Panc1 (cell line): ENCODE data around the gene ALG9. TPM values are rescaled to one million over a fixed set of nuclear protein-coding genes. Genes with fewer than 3 reads are reported as not detected.

Experiments used
- ATAC-seq: fragments of 200-7000 bp; cut with Tn5 transposase; 2 replicates; pipeline ENCODE4 v1.9.1; 2020; ENCODE audit warnings: mild to moderate bottlenecking, moderate library complexity
- BruUV-seq: library from RNA; stranded (reverse); fragments of 400-500 nt; replicated peaks from 2 replicates; lab custom pipeline; 2021; lab: Mats Ljungman, UMichigan
- CTCF ChIA-PET: fragments of 300-600 bp; sonication (Branson Sonifier 250); formaldehyde crosslinking; loops from one replicate; lab custom pipeline; 2022; ENCODE audit warnings: antibody characterized with exemption; lab: Charles Lee
- POLR2A ChIA-PET: fragments of 300-600 bp; sonication (Branson Sonifier 250); formaldehyde crosslinking; loops from one replicate; lab custom pipeline; 2022; ENCODE audit warnings: antibody characterized with exemption; lab: Charles Lee
- DNase-seq: peaks from one replicate; pipeline ENCODE4 v3.0.0-alpha.2; 2010; ENCODE audit warnings: low read depth, low spot score
- H3K27ac ChIP-seq: 2 replicates; pipeline ENCODE4 v1.5.1; 2011; ENCODE audit warnings: mild to moderate bottlenecking, low read length, inconsistent platforms
- H3K27me3 ChIP-seq: fragments of 200-500 bp; sonication (Bioruptor generic); 2 replicates; pipeline ENCODE4 v1.6.0; 2014; ENCODE audit warnings: low read length, inconsistent platforms; ENCODE audit not compliant: control insufficient read depth, insufficient read depth
- H3K36me3 ChIP-seq: fragments of 200-500 bp; sonication (Bioruptor generic); 2 replicates; pipeline ENCODE4 v1.5.1; 2014; ENCODE audit warnings: inconsistent platforms, mild to moderate bottlenecking, low read length, moderate library complexity; ENCODE audit not compliant: control insufficient read depth, insufficient read depth
- H3K4me1 ChIP-seq: 2 replicates; pipeline ENCODE4 v1.5.1; 2011; ENCODE audit warnings: inconsistent platforms, mild to moderate bottlenecking, low read length, moderate library complexity; ENCODE audit not compliant: control insufficient read depth, insufficient read depth
- H3K4me3 ChIP-seq, 2 experiments: 2 replicates each; pipeline ENCODE4 v1.5.1; 2011 to 2012; ENCODE audit warnings: low read depth in 2 of 2, low read length in 2 of 2, mild to moderate bottlenecking in 2 of 2, inconsistent platforms in 1 of 2, moderate library complexity in 1 of 2
- H3K9me3 ChIP-seq: fragments of 200-500 bp; sonication (Bioruptor generic); 2 replicates; pipeline ENCODE4 v1.5.1; 2014; ENCODE audit warnings: low read depth, mild to moderate bottlenecking, inconsistent platforms, low read length, moderate library complexity; ENCODE audit not compliant: control insufficient read depth, insufficient read depth
- POLR2AphosphoS5 ChIP-seq: IDR thresholded peaks from 2 replicates; pipeline ENCODE4 v1.6.1; 2012; ENCODE audit warnings: mild to moderate bottlenecking, low read depth, low read length, moderate library complexity
- SIN3A ChIP-seq: IDR thresholded peaks from 2 replicates; pipeline ENCODE4 v1.6.1; 2012; ENCODE audit warnings: low read depth, mild to moderate bottlenecking, low read length, moderate library complexity, borderline replicate concordance; ENCODE audit not compliant: insufficient read depth
- TCF7L2 ChIP-seq: IDR thresholded peaks from 2 replicates; pipeline ENCODE4 v1.6.1; 2011; ENCODE audit warnings: mild to moderate bottlenecking, low read depth, low read length, inconsistent platforms
- in situ Hi-C: cut with HindIII; loops from 2 replicates; pipeline ENCODE4 v1.10.0; 2016; ENCODE audit warnings: low sequenced_read_pairs, low pct_unique_long_range_greater_than_20kb
- intact Hi-C: fragments of 100-400 bp; cut with micrococcal nuclease; formaldehyde crosslinking; loops from one replicate; pipeline ENCODE4 v1.10.0; 2022; ENCODE audit not compliant: unreplicated experiment
- total RNA-seq: library from RNA; stranded (reverse); gene quantifications from one replicate; pipeline ENCODE4 v1.2.1, GENCODE V29; 2021; ENCODE audit not compliant: unreplicated experiment
- TF ChIP-seq, protein P1 (sequence below), 2 experiments: IDR thresholded peaks; 2 replicates each; pipeline ENCODE4 v1.6.1; 2011 to 2012; ENCODE audit warnings: low read depth in 2 of 2, control low read depth in 1 of 2, low read length in 1 of 2, mild to moderate bottlenecking in 1 of 2, moderate library complexity in 1 of 2; ENCODE audit not compliant: insufficient read depth in 1 of 2
- TF ChIP-seq, protein P2 (sequence below): fragments of 450-650 bp; IDR thresholded peaks from 2 replicates; pipeline ENCODE4 v1.5.1; 2017; ENCODE audit warnings: mild to moderate bottlenecking

The ALG9 gene
- total RNA-seq, 1 experiment from 2014 or later = 27.1 TPM

DNA sequence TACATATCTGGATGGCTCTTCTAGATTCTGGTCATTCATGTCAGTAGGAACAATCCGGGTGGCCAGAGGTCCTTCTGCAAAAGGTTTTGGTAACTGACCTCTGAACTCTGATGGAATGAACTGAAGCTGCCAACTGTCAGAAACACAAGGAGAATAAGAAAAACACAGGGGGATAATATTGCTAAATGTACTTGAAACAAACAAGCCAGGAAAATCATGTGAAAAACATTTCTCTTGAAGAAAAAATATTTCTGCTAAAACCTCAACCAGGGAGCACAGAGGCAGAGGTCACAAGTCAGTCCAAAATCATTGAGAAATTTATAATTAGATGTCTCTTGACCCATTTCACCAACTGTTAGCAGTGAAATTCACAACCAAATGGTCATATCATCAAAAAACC lies 35.2 kb downstream of the ALG9 start:
- Histone ChIP-seq H3K36me3 (no peaks in the 10 kb centered on the region; the same call in 1 of the 2 replicates), H3K4me3 (no peak overlapping the region), H3K9me3 (no peaks in the 10 kb centered on the region), H3K4me1 (no peaks in the 10 kb centered on the region), H3K27ac (no peak overlapping the region), H3K27me3 (no peaks in the 10 kb centered on the region)
- intact Hi-C loops = no loop called here
- DNase-seq (no peak), ATAC-seq (no peak)
- ChIA-PET POLR2A (no interaction called here), CTCF (no interaction called here)
- in situ Hi-C loops = no loop called here
- no TSS peak for BruUV-seq
- TF ChIP-seq, protein P1, sequence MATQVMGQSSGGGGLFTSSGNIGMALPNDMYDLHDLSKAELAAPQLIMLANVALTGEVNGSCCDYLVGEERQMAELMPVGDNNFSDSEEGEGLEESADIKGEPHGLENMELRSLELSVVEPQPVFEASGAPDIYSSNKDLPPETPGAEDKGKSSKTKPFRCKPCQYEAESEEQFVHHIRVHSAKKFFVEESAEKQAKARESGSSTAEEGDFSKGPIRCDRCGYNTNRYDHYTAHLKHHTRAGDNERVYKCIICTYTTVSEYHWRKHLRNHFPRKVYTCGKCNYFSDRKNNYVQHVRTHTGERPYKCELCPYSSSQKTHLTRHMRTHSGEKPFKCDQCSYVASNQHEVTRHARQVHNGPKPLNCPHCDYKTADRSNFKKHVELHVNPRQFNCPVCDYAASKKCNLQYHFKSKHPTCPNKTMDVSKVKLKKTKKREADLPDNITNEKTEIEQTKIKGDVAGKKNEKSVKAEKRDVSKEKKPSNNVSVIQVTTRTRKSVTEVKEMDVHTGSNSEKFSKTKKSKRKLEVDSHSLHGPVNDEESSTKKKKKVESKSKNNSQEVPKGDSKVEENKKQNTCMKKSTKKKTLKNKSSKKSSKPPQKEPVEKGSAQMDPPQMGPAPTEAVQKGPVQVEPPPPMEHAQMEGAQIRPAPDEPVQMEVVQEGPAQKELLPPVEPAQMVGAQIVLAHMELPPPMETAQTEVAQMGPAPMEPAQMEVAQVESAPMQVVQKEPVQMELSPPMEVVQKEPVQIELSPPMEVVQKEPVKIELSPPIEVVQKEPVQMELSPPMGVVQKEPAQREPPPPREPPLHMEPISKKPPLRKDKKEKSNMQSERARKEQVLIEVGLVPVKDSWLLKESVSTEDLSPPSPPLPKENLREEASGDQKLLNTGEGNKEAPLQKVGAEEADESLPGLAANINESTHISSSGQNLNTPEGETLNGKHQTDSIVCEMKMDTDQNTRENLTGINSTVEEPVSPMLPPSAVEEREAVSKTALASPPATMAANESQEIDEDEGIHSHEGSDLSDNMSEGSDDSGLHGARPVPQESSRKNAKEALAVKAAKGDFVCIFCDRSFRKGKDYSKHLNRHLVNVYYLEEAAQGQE (IDR thresholded peaks at IDR 0.05; ENCODE audit: insufficient read depth in 1 of 2, low read depth in 2 of 2, low read length in 1 of 2) = no peak
- TF ChIP-seq TCF7L2 = no peak
- no peak for TF ChIP-seq POLR2AphosphoS5
- TF ChIP-seq, protein P2, sequence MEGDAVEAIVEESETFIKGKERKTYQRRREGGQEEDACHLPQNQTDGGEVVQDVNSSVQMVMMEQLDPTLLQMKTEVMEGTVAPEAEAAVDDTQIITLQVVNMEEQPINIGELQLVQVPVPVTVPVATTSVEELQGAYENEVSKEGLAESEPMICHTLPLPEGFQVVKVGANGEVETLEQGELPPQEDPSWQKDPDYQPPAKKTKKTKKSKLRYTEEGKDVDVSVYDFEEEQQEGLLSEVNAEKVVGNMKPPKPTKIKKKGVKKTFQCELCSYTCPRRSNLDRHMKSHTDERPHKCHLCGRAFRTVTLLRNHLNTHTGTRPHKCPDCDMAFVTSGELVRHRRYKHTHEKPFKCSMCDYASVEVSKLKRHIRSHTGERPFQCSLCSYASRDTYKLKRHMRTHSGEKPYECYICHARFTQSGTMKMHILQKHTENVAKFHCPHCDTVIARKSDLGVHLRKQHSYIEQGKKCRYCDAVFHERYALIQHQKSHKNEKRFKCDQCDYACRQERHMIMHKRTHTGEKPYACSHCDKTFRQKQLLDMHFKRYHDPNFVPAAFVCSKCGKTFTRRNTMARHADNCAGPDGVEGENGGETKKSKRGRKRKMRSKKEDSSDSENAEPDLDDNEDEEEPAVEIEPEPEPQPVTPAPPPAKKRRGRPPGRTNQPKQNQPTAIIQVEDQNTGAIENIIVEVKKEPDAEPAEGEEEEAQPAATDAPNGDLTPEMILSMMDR = no peak
- no peak for TF ChIP-seq SIN3A

GRCh38 chr11:111835665-111836064 lies 35.7 kb downstream of the ALG9 start:
- TF ChIP-seq TCF7L2 = no peak
- no peak for TF ChIP-seq SIN3A
- TF ChIP-seq POLR2AphosphoS5 = no peak
- TF ChIP-seq, protein P1 (IDR thresholded peaks at IDR 0.05; ENCODE audit: insufficient read depth in 1 of 2, low read depth in 2 of 2, low read length in 1 of 2) = no peak
- TF ChIP-seq, protein P2 = no peak
- in situ Hi-C loops (no loop called here), intact Hi-C loops (no loop called here)
- H3K4me1 ChIP-seq = no peaks in the 10 kb centered on the region
- no peak for ATAC-seq
- DNase-seq = no peak
- H3K36me3 ChIP-seq = no peaks in the 10 kb centered on the region; the same call in 1 of the 2 replicates
- ChIA-PET CTCF (no interaction called here), POLR2A (no interaction called here)
- no peaks in the 10 kb centered on the region for H3K9me3 ChIP-seq
- no peaks in the 10 kb centered on the region for H3K27me3 ChIP-seq
- no TSS peak for BruUV-seq
- H3K4me3 ChIP-seq = no peak overlapping the region
- no peak overlapping the region for H3K27ac ChIP-seq
